ENCODE measurements around the gene ZIC2. TPM values are rescaled to one million over a fixed set of nuclear protein-coding genes. Genes with fewer than 3 reads are reported as not detected.

Gene ZIC2
- polyA plus RNA-seq, 1 donor from 2014 or later = 10.6 TPM

DNA sequence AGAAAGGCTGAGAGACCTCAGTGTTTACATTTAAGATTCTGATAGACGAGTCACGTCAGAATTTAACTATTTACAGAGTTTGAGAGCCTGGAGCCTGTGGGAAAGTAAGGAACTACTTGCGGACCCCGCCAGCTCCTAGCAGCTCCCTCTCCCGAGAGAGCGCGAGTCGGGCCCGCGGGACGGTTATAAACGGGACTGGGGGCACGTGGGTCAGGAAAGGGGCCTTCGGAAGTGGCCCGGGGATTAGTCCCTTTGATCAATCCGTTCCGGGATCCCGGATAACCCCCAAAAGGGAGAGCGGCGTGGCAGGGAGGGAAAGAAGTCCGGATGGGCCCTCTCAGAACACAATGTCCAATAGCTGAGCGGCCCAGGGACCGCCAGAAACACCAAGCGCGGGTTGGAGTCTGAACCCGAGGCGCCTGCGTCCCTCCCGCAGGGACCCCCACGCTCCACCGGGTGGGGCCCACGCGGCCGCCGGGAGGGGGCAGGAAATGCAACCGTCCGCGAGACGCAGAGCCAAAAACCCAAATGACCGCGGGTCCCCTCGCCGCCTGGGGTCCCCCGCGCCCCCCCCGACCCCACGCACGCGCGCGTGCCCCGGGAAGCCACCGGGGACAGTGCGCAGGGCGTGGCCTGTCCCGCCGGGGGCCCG, 13.6 kb upstream of the ZIC2 start:
- peak; percentile 12 for TF ChIP-seq MXI1 (conservative IDR thresholded peaks at IDR 0.05; ENCODE audit: poor library complexity, severe bottlenecking)
- no peak for TF ChIP-seq RAD21 (conservative IDR thresholded peaks at IDR 0.05)
- TF ChIP-seq TAF1 (IDR thresholded peaks at IDR 0.05; ENCODE audit: low read depth) = no peak
- Histone ChIP-seq H3K9me3 (ENCODE audit: low read length) (no peaks in the 10 kb centered on the region), H2AFZ (ENCODE audit: low read depth, low read length) (no peak overlapping the region), H3F3A (ENCODE audit: insufficient read depth, low read length, poor library complexity, severe bottlenecking) (peaks cover 5% of the 10 kb centered on the region), H4K20me1 (ENCODE audit: insufficient read depth) (no peaks in the 10 kb centered on the region), H3K4me2 (ENCODE audit: low read length) (peak overlapping the region; percentile 76), H3K9me2 (ENCODE audit: insufficient read depth, low read length) (no peaks in the 10 kb centered on the region), H3K27me3 (ENCODE audit: insufficient read depth, low read depth, low read length) (peaks cover 65% of the 10 kb centered on the region), H3K27ac (ENCODE audit: low read length) (peak overlapping the region; percentile 44), H3K36me3 (ENCODE audit: insufficient read depth, low read length) (no peaks in the 10 kb centered on the region), H3K9ac (ENCODE audit: low read length) (peak overlapping the region; percentile 66), H3K4me3 (ENCODE audit: low read length) (peak overlapping the region; percentile 66), H3K79me2 (replicated peaks; ENCODE audit: insufficient read depth, low read length) (peaks cover 83% of the 10 kb centered on the region)

GRCh38 chr13:99968521-99969452, 12.8 kb upstream of the ZIC2 start:
- H2AFZ ChIP-seq (ENCODE audit: low read depth, low read length) = no peak overlapping the region
- peak overlapping the region; percentile 66 for H3K9ac ChIP-seq (ENCODE audit: low read length)
- peak overlapping the region; percentile 59 for H3K27ac ChIP-seq (ENCODE audit: low read length)
- no peaks in the 10 kb centered on the region for H3K9me3 ChIP-seq (ENCODE audit: low read length)
- peaks cover 70% of the 10 kb centered on the region for H3K27me3 ChIP-seq (ENCODE audit: insufficient read depth, low read depth, low read length)
- H3K79me2 ChIP-seq (replicated peaks; ENCODE audit: insufficient read depth, low read length) = peaks cover 82% of the 10 kb centered on the region
- peaks cover 5% of the 10 kb centered on the region for H3F3A ChIP-seq (ENCODE audit: insufficient read depth, low read length, poor library complexity, severe bottlenecking)
- H3K4me3 ChIP-seq (ENCODE audit: low read length) = peak overlapping the region; percentile 66
- no peaks in the 10 kb centered on the region for H3K36me3 ChIP-seq (ENCODE audit: insufficient read depth, low read length)
- TF ChIP-seq RAD21 (conservative IDR thresholded peaks at IDR 0.05) (no peak), POLR2AphosphoS5 (IDR thresholded peaks at IDR 0.05) (peak; percentile 10), SMC3 (conservative IDR thresholded peaks at IDR 0.05; ENCODE audit: poor library complexity) (no peak)
- H3K4me2 ChIP-seq (ENCODE audit: low read length) = peak overlapping the region; percentile 14
- H3K9me2 ChIP-seq (ENCODE audit: insufficient read depth, low read length) = no peaks in the 10 kb centered on the region
- no peaks in the 10 kb centered on the region for H4K20me1 ChIP-seq (ENCODE audit: insufficient read depth)

GRCh38 chr13:99969453-99969918, 12.1 kb upstream of the ZIC2 start:
- H3K27me3 ChIP-seq (ENCODE audit: insufficient read depth, low read depth, low read length) = peaks cover 77% of the 10 kb centered on the region
- no peaks in the 10 kb centered on the region for H3K9me2 ChIP-seq (ENCODE audit: insufficient read depth, low read length)
- peak overlapping the region; percentile 66 for H3K9ac ChIP-seq (ENCODE audit: low read length)
- peak overlapping the region; percentile 28 for H3K4me2 ChIP-seq (ENCODE audit: low read length)
- H3K4me3 ChIP-seq (ENCODE audit: low read length) = peak overlapping the region; percentile 66
- no peaks in the 10 kb centered on the region for H4K20me1 ChIP-seq (ENCODE audit: insufficient read depth)
- TF ChIP-seq REST (IDR thresholded peaks at IDR 0.05; ENCODE audit: borderline replicate concordance) (no peak), TAF1 (IDR thresholded peaks at IDR 0.05; ENCODE audit: low read depth) (no peak), EP300 (conservative IDR thresholded peaks at IDR 0.05; ENCODE audit: poor library complexity, severe bottlenecking) (no peak), POLR2AphosphoS5 (IDR thresholded peaks at IDR 0.05) (no peak), RAD21 (conservative IDR thresholded peaks at IDR 0.05) (no peak), MXI1 (conservative IDR thresholded peaks at IDR 0.05; ENCODE audit: poor library complexity, severe bottlenecking) (no peak), EZH2 (IDR thresholded peaks at IDR 0.05; ENCODE audit: borderline replicate concordance, insufficient read depth, low read length, poor library complexity, severe bottlenecking) (no peak), SMC3 (conservative IDR thresholded peaks at IDR 0.05; ENCODE audit: poor library complexity) (no peak)
- TF ChIP-seq, protein P1, sequence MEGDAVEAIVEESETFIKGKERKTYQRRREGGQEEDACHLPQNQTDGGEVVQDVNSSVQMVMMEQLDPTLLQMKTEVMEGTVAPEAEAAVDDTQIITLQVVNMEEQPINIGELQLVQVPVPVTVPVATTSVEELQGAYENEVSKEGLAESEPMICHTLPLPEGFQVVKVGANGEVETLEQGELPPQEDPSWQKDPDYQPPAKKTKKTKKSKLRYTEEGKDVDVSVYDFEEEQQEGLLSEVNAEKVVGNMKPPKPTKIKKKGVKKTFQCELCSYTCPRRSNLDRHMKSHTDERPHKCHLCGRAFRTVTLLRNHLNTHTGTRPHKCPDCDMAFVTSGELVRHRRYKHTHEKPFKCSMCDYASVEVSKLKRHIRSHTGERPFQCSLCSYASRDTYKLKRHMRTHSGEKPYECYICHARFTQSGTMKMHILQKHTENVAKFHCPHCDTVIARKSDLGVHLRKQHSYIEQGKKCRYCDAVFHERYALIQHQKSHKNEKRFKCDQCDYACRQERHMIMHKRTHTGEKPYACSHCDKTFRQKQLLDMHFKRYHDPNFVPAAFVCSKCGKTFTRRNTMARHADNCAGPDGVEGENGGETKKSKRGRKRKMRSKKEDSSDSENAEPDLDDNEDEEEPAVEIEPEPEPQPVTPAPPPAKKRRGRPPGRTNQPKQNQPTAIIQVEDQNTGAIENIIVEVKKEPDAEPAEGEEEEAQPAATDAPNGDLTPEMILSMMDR (IDR thresholded peaks at IDR 0.05; ENCODE audit: poor library complexity, severe bottlenecking) = no peak
- no peak overlapping the region for H2AFZ ChIP-seq (ENCODE audit: low read depth, low read length)
- peaks cover 82% of the 10 kb centered on the region for H3K79me2 ChIP-seq (replicated peaks; ENCODE audit: insufficient read depth, low read length)
- no peaks in the 10 kb centered on the region for H3K9me3 ChIP-seq (ENCODE audit: low read length)
- H3F3A ChIP-seq (ENCODE audit: insufficient read depth, low read length, poor library complexity, severe bottlenecking) = peaks cover 5% of the 10 kb centered on the region
- no peaks in the 10 kb centered on the region for H3K36me3 ChIP-seq (ENCODE audit: insufficient read depth, low read length)
- H3K27ac ChIP-seq (ENCODE audit: low read length) = peak overlapping the region; percentile 59
